Erythroblast (primary cell): ENCODE data around the gene TMOD2.

Experiments used
- DNase-seq, 2 experiments: peaks; one replicate each; lab custom pipeline; 2025; lab: John Stamatoyannopoulos, UW
- GATA1 ChIP-seq: IDR thresholded peaks from 2 replicates; pipeline ENCODE4 v1.6.1; 2011; ENCODE audit warnings: low read depth, mild to moderate bottlenecking, control low read depth, low read length, moderate library complexity
- POLR2A ChIP-seq: IDR thresholded peaks from 2 replicates; pipeline ENCODE4 v1.6.1; 2011; ENCODE audit warnings: mild to moderate bottlenecking, low read length

Gene TMOD2

GRCh38 chr15:51853998-51854397 is 102.6 kb downstream of the TMOD2 start:
- DNase-seq: no peak
- TF ChIP-seq POLR2A (no peak), GATA1 (no peak)

GRCh38 chr15:51855612-51856011 is 104.2 kb downstream of the TMOD2 start:
- no peak for DNase-seq
- TF ChIP-seq GATA1 (no peak), POLR2A (no peak)

- TF ChIP-seq POLR2A (no peak), GATA1 (no peak)
- no peak for DNase-seq
These were observed 105.5 kb downstream of the TMOD2 start for GRCh38 chr15:51856714-51857380.

DNA sequence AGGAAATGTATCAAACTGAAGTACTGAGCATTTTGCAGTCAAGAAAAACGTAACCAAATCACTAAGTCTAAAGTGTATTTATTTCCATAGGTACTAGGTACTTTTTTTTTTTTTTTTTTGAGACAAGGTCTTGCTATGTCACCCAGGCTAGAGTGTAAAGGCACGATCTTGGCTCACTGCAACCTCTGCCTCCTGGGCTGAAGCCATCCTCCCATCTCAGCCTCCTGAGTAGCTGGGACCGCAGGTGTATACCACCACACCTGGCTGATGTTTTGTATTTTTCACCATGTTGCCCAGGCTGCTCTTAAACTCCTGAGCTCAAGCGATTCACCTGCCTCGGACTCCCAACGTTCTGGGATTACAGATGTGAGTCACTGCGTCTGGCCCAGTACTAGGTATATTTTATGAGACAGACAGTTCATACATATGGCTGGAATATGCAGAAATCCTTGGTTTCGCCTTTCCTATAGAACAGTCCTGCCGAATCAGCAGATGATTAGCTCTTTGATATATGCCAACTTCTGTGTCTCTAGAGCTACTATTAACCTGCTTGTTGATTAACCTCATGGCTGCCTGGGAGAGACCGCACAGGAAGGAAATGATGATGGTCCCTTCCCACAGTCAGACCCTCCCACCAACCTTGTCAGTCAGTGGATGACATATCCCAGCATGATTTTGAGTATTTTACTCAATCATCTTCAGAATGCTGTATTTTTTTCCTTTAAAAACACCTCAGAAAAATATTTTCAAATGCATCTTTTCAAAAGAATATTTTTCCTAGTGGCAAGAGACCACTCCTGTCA is 110.4 kb downstream of the TMOD2 start:
- TF ChIP-seq POLR2A (no peak), GATA1 (no peak)
- no peak for DNase-seq

GRCh38 chr15:51863131-51863530 is 111.7 kb downstream of the TMOD2 start:
- TF ChIP-seq GATA1: no peak
- no peak for TF ChIP-seq POLR2A
- DNase-seq: no peak

GRCh38 chr15:51864408-51865056 is 113.1 kb downstream of the TMOD2 start:
- TF ChIP-seq POLR2A: no peak
- no peak for TF ChIP-seq GATA1
- no peak for DNase-seq

DNA sequence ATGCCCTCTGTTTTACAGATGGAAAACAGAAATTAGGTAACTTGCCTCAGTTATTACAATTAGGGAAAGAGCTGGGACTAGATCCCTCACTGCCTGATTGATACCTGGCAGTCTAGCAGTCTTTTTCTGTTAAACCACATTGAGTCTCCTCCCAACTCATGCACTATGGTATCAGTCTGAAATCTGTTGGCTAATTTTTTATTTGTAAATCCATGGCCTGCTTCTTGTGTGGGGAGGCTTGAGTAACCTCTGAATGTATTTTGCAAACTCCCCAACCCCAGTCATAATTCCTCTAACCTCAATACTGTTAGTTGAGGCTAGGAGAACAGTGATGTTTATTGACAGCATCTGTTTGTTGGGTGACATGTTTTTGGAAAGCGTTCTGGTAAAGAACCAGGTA is 113.9 kb downstream of the TMOD2 start:
- no peak for DNase-seq
- TF ChIP-seq POLR2A (no peak), GATA1 (no peak)
